ENCODE results near the gene TECPR1. TPM values are rescaled to one million over a fixed set of nuclear protein-coding genes. Genes with fewer than 3 reads are reported as not detected.

Gene TECPR1
- total RNA-seq, 1 experiment from 2014 or later, result 13.9 TPM

GRCh38 chr7:98278408-98278807, 26.4 kb upstream of the TECPR1 start:
- no peak overlapping the region for H3K23ac ChIP-seq (ENCODE audit: insufficient read length, low read depth, low read length)
- H4K5ac ChIP-seq (ENCODE audit: insufficient read length, low read depth, low read length), result no peak overlapping the region
- H2AK5ac ChIP-seq (ENCODE audit: insufficient read length, low read length), result no peak overlapping the region
- peak overlapping the region in 1 of 3 experiments; percentile 63; a peak in 1 of 7 replicates for H3K27ac Mint-ChIP-seq
- H3K4me1 Mint-ChIP-seq, result peaks cover 19 to 21% of the 10 kb centered on the region in 2 experiments
- no peak overlapping the region for H3K4ac ChIP-seq (ENCODE audit: low read depth, low read length)
- H3K23me2 ChIP-seq (ENCODE audit: insufficient read length, low read depth, low read length, poor library complexity, severe bottlenecking), result peaks cover 11% of the 10 kb centered on the region
- peaks cover 6 to 13% (median 9%) of the 10 kb centered on the region in 3 experiments; a peak in 6 of 7 replicates for H3K36me3 Mint-ChIP-seq (ENCODE audit: insufficient read depth in 1 of 3, low read depth in 3 of 3)
- H3K4me2 ChIP-seq (ENCODE audit: insufficient read depth, insufficient read length, low read length), result no peak overlapping the region
- H2BK5ac ChIP-seq (ENCODE audit: insufficient read length, low read length), result no peak overlapping the region
- H3K14ac ChIP-seq (ENCODE audit: insufficient read depth, low read length), result no peak overlapping the region
- no peak overlapping the region for H2BK120ac ChIP-seq (ENCODE audit: low read depth, low read length, poor library complexity, severe bottlenecking)
- H2BK15ac ChIP-seq (ENCODE audit: low read depth, low read length), result no peak overlapping the region
- H2AFZ ChIP-seq (ENCODE audit: low read length), result no peak overlapping the region
- no peak overlapping the region for H3T11ph ChIP-seq (ENCODE audit: low read length)
- H2BK20ac ChIP-seq (ENCODE audit: low read depth, low read length, poor library complexity, severe bottlenecking), result no peak overlapping the region
- no peaks in the 10 kb centered on the region for H3K9me3 Mint-ChIP-seq
- no peaks in the 10 kb centered on the region for H3K9me3 ChIP-seq (ENCODE audit: control insufficient read depth, low read depth, low read length)
- H4K8ac ChIP-seq (replicated peaks; ENCODE audit: insufficient read length, low read depth, low read length), result no peak overlapping the region
- no peaks in the 10 kb centered on the region for H3K4me1 ChIP-seq (ENCODE audit: insufficient read depth, low read length)
- no peaks in the 10 kb centered on the region for H3K27me3 ChIP-seq (ENCODE audit: insufficient read depth, low read length)
- no peaks in the 10 kb centered on the region for H3K79me1 ChIP-seq (ENCODE audit: insufficient read depth, low read depth, low read length, poor library complexity, severe bottlenecking)
- no peaks in the 10 kb centered on the region; the same call in 1 of the 2 replicates for H3K79me2 ChIP-seq (ENCODE audit: insufficient read depth, low read length)
- no peak for TF ChIP-seq CTCF (conservative IDR thresholded peaks at IDR 0.05)
- no peaks in the 10 kb centered on the region for H4K20me1 ChIP-seq (ENCODE audit: control insufficient read depth, insufficient read depth, insufficient read length)
- no peak overlapping the region for H2BK12ac ChIP-seq (ENCODE audit: insufficient read length, low read depth, low read length)
- no peak overlapping the region for H3K4me3 Mint-ChIP-seq
- WGBS (ENCODE audit: extremely low coverage, insufficient read length, low lambda C conversion rate), result no CpG with 5 or more reads among the region's 5 CpGs
- H3K27ac ChIP-seq (ENCODE audit: insufficient read length, low read depth, low read length), result no peak overlapping the region
- H3K18ac ChIP-seq (ENCODE audit: insufficient read length, low read depth, low read length), result no peak overlapping the region
- no peak for DNase-seq
- H4K91ac ChIP-seq (ENCODE audit: insufficient read length, low read depth, low read length), result no peak overlapping the region
- H3K27me3 Mint-ChIP-seq (ENCODE audit: low read depth), result peaks cover 2% of the 10 kb centered on the region
- no peak overlapping the region for H3K9ac ChIP-seq (ENCODE audit: extremely low read depth, insufficient read length, low read length)
- H3K56ac ChIP-seq (ENCODE audit: insufficient read length, low read depth, low read length), result no peak overlapping the region
